Heart left ventricle (tissue), 16 donors: Measurements from ENCODE around the gene MTUS2. TPM values are rescaled to one million over a fixed set of nuclear protein-coding genes. Genes with fewer than 3 reads are reported as not detected.

ENCODE experiments used
- ATAC-seq, 4 donors: fragments of 200-7000 bp; cut with Tn5 transposase; one replicate each; pipeline ENCODE4 v1.9.1; 2020 to 2022; ENCODE audit warnings: moderate library complexity in 4 of 4, mild to moderate bottlenecking in 3 of 4, moderate number of reproducible peaks in 1 of 4
- DNase-seq, 5 donors: peaks; one replicate each; pipeline ENCODE4 v3.0.0-alpha.2; 2020
- H3K27ac ChIP-seq, 12 donors: fragments of 200-600 bp; sonication (generic) in 4 of 12; one replicate each; pipeline versions ENCODE4 v1.5.0 to v1.8.0; 2016 to 2022; ENCODE audit warnings: mild to moderate bottlenecking in 2 of 12
- H3K27me3 ChIP-seq, 9 donors: fragments of 200-600 bp; sonication (generic) in 2 of 9; one replicate each; pipeline versions ENCODE4 v1.5.1 to v1.8.0; 2016 to 2022; ENCODE audit warnings: mild to moderate bottlenecking in 3 of 9
- H3K36me3 ChIP-seq, 9 donors: fragments of 200-600 bp; sonication (generic) in 2 of 9; one replicate each; pipeline versions ENCODE4 v1.5.0 to v1.8.0; 2018 to 2022; ENCODE audit warnings: mild to moderate bottlenecking in 2 of 9
- H3K4me1 ChIP-seq, 12 donors: fragments of 200-600 bp; sonication (generic) in 4 of 12; one replicate each; pipeline versions ENCODE4 v1.5.0 to v1.8.0; 2016 to 2022; ENCODE audit warnings: mild to moderate bottlenecking in 3 of 12
- H3K4me3 ChIP-seq, 12 donors: fragments of 200-600 bp; sonication (generic) in 4 of 12; one replicate each; pipeline versions ENCODE4 v1.5.0 to v1.8.0; 2017 to 2022; ENCODE audit warnings: mild to moderate bottlenecking in 9 of 12, moderate library complexity in 4 of 12
- H3K9me3 ChIP-seq, 12 donors: fragments of 200-600 bp; sonication (generic) in 4 of 12; one replicate each; pipeline versions ENCODE4 v1.5.0 to v1.8.0; 2016 to 2022; ENCODE audit warnings: mild to moderate bottlenecking in 1 of 12
- POLR2A ChIP-seq, 2 donors: fragments of 450-650 bp; IDR thresholded peaks; one replicate each; pipeline ENCODE4 v1.6.1; 2017; ENCODE audit warnings: antibody characterized with exemption in 2 of 2, mild to moderate bottlenecking in 2 of 2, moderate library complexity in 2 of 2
- WGBS, 4 donors: extraction: QIAGEN DNeasy Blood & Tissue Kit in 2 of 4; methylation state at CpG; one replicate each; pipeline versions ENCODE4 v1.1.5 to v1.1.7; 2013 to 2018; 5-methylcytosine and 5-hydroxymethylcytosine counted together
- intact Hi-C, 10 donors: fragments of 100-400 bp; cut with DNase I; formaldehyde crosslinking; loops; one replicate each; pipeline versions ENCODE4 v1.11.1 to v1.14.2; 2022
- polyA plus RNA-seq, 2 donors: library from polyadenylated mRNA; stranded (reverse); fragments of 200-250 nt; gene quantifications; one replicate each; pipeline ENCODE4 v1.2.3, GENCODE V29; 2013
- total RNA-seq, 9 donors: library from RNA; depleted of rRNA in 2 of 9; stranded (reverse); fragments of >200 nt in 2 of 9; fragmentation: NEBNext Ultra II Directional in 3 of 9; extraction: Animal tissue kit (Norgen Biotek cat#: 25700) in 3 of 9; gene quantifications; one replicate each; pipeline versions ENCODE4 v1.1.0 to v1.2.4, GENCODE V29; 2016 to 2023
- TF ChIP-seq, protein P1 (sequence below), 12 donors: fragments of 200-600 bp; sonication (generic) in 4 of 12; IDR thresholded peaks; one replicate each; pipeline versions ENCODE4 v1.5.0 to v1.8.0; 2018 to 2022; ENCODE audit warnings: antibody characterized with exemption in 12 of 12, mild to moderate bottlenecking in 5 of 12
- donor health status: ischemic (EF 13 %, LVEDD 7.1; RV severe dilation, severe dysfunction).
- donor health status: healthy with polysubstance abuse.
- donor health status: DM: no; HTN: yes; CAD: no.
- donor health status: DM: no; HTN: no; CAD: no.
- donor health status: ischemic (EF 25% LVEDD 6.9; RV normal size, moderate dysfunction).
- donor health status: ischemic (EF 25% LVEDD 5.7; RV mildly dilated, moderate dysfunction).
- donor health status: healthy.
- donor health status: DM: yes; HTN: yes; CAD: no.
- donor health status: ischemic (EF 35%, LVEDD 5.7; RV mildly dilated, moderate dysfunction).
- donor health status: nonischemic (EF 11% LVEDD 7.7; RV severe dilation, severe dysfunction).
- donor health status: DM: yes; HTN: yes; CAD: no.
- donor health status: PGD.
- donor health status: ischemic (EF 29% LVEDD 5.4; RV normal size, mild dysfunction).
- donor health status: nonischemic (EF 23%, LVEDD 6.1; RV moderate dilation, normal function).

MTUS2 gene
- total and polyA plus RNA-seq, 11 donors = 28.7 to 174 (median 67.9) TPM

DNA sequence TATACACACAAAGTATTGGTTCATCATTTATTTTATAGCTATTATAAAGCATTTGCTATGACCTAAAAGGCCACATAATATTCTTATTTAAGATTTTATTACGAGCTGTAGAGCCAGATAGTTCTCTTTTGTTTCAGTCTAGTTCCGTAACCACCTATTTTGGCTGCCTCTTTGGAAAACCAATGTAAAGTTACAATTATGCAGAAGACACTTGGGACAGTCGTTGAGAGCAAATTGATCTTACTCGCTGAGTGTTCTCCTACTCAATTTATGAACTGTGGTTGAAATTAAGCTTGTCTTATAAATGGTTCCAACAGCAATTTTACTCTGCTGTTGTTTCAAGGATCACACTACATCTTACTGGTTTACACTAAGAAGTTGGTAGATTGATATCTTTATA lies 653.0 kb downstream of the MTUS2 start:
- Histone ChIP-seq H3K9me3 (no peaks in the 10 kb centered on the region), H3K36me3 (no peaks in the 10 kb centered on the region), H3K4me1 (no peaks in the 10 kb centered on the region), H3K27me3 (no peaks in the 10 kb centered on the region), H3K27ac (no peak overlapping the region), H3K4me3 (no peak overlapping the region)
- TF ChIP-seq, protein P1, sequence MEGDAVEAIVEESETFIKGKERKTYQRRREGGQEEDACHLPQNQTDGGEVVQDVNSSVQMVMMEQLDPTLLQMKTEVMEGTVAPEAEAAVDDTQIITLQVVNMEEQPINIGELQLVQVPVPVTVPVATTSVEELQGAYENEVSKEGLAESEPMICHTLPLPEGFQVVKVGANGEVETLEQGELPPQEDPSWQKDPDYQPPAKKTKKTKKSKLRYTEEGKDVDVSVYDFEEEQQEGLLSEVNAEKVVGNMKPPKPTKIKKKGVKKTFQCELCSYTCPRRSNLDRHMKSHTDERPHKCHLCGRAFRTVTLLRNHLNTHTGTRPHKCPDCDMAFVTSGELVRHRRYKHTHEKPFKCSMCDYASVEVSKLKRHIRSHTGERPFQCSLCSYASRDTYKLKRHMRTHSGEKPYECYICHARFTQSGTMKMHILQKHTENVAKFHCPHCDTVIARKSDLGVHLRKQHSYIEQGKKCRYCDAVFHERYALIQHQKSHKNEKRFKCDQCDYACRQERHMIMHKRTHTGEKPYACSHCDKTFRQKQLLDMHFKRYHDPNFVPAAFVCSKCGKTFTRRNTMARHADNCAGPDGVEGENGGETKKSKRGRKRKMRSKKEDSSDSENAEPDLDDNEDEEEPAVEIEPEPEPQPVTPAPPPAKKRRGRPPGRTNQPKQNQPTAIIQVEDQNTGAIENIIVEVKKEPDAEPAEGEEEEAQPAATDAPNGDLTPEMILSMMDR (IDR thresholded peaks at IDR 0.05) = no peak
- no peak for TF ChIP-seq POLR2A (IDR thresholded peaks at IDR 0.05)
- no peak for ATAC-seq
- intact Hi-C loops = loop anchor here in 2 of 10 donors (5.0 kb wide), 1 partner anchor 46 kb away; no protein-coding TSS in a partner anchor
- WGBS, 4 donors = 75 to 79% (median 78%) methylated on average over 4 of the region's 4 CpGs
- no peak for DNase-seq

DNA sequence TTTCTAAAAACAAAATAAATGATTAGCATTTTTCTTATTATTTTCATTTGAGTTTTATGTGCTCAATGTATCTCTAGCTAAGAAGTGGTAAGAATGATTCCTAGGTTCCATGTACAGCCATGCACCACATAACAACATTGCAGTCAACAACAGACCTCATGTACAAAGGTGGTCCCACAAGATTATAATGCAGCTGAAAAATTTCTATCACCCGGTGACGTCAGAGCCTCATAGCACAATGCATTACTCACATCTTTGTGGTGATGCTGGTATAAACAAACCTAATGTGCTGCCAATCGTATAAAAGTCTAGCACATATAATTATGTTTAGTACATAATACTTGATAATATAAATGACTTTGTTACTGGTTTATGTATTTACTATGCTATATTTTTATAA lies 654.9 kb downstream of the MTUS2 start:
- ATAC-seq (no peak), DNase-seq (no peak)
- 74 to 86% (median 80%) methylated on average over 3 of the region's 3 CpGs for WGBS, 4 donors
- H3K4me3 ChIP-seq = no peak overlapping the region
- no peaks in the 10 kb centered on the region for H3K36me3 ChIP-seq
- no peaks in the 10 kb centered on the region for H3K9me3 ChIP-seq
- no peak overlapping the region for H3K27ac ChIP-seq
- TF ChIP-seq POLR2A (IDR thresholded peaks at IDR 0.05) = no peak
- TF ChIP-seq, protein P1 (IDR thresholded peaks at IDR 0.05) = no peak
- H3K27me3 ChIP-seq = no peaks in the 10 kb centered on the region
- intact Hi-C loops = loop anchor here in 2 of 10 donors (5.0 kb wide), 1 partner anchor 48 kb away; no protein-coding TSS in a partner anchor
- H3K4me1 ChIP-seq = peaks cover 0 to 8% (median 0%) of the 10 kb centered on the region in 12 donors

DNA sequence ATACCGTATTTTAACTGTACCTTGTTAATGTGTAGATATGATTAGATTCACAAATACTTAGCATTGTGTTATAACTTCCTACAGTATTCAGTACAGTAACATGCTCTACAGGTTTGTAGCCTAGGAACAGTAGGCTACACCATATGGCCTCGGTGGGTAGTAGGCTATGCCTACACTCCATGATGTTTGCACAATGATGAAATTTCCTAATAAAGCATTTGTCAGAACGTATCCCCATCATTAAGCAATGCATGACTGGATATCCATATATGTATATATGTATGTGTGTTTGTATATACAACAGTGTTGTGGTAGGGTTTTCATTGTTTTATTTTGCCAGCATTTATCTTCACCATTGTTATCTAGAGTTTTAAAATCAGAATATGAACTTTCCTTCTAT lies 655.9 kb downstream of the MTUS2 start:
- Histone ChIP-seq H3K36me3 (no peaks in the 10 kb centered on the region), H3K4me1 (peaks cover 0 to 19% (median 2%) of the 10 kb centered on the region in 12 donors), H3K27me3 (no peaks in the 10 kb centered on the region), H3K9me3 (no peaks in the 10 kb centered on the region), H3K4me3 (no peak overlapping the region), H3K27ac (no peak overlapping the region)
- intact Hi-C loops = no loop called here
- 70 to 76% (median 72%) methylated on average over 3 of the region's 3 CpGs for WGBS, 4 donors
- DNase-seq = no peak
- TF ChIP-seq POLR2A (IDR thresholded peaks at IDR 0.05) = no peak
- TF ChIP-seq, protein P1 (IDR thresholded peaks at IDR 0.05) = no peak
- no peak for ATAC-seq

DNA sequence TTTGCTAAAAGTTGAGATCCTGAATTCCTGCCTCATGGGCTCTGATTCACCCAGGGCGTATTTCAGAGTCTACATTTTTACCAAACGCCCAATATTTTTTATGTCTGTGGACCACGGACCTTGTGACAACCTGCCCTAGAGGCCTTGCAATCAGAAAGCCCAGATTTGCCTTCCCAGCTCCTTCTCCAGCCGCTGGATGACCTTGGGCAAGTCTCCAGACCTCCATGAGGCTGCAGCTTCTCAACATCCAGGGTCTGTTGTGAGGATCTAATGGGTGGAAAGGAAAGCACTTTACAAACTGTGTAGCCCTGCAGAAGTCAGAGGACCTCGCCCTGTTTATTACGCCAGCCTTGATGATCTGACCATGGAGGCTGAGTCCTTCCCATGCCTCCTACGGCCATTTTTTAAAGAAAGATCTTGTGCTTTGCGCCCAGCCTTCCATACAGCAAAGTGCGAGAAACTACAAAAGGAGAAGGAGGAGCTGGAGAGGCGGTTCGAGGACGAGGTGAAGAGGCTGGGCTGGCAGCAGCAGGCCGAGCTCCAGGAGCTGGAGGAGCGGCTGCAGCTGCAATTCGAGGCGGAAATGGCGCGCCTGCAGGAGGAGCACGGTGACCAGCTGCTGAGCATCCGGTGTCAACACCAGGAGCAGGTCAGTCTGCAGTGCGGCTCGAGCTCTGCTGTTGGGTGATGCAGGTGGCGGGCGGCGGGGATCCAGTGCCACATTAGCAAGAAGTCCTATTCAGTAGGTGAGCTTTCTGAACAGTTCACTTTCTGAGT lies 659.8 kb downstream of the MTUS2 start:
- Histone ChIP-seq H3K27me3 (no peaks in the 10 kb centered on the region), H3K9me3 (no peaks in the 10 kb centered on the region), H3K4me1 (peaks cover 0 to 39% (median 8%) of the 10 kb centered on the region in 12 donors), H3K4me3 (no peak overlapping the region), H3K36me3 (peaks cover 0 to 7% (median 0%) of the 10 kb centered on the region in 9 donors), H3K27ac (peak overlapping the region in 1 of 12 donors; percentile 10)
- DNase-seq = no peak
- ATAC-seq = no peak
- no peak for TF ChIP-seq POLR2A (IDR thresholded peaks at IDR 0.05)
- TF ChIP-seq, protein P1 (IDR thresholded peaks at IDR 0.05) = no peak
- intact Hi-C loops = no loop called here
- 66 to 73% (median 71%) methylated on average over 25 of the region's 25 CpGs for WGBS, 4 donors
